Panc1 (cell line): ENCODE results near the gene TRIM27. TPM values are rescaled to one million over a fixed set of nuclear protein-coding genes. Genes with fewer than 3 reads are reported as not detected.
"Not testable (repeated sequence)": the region's sequence is repeated elsewhere in the genome, so short reads cannot be mapped to it uniquely, and the experiment has no call there.

ENCODE experiments used
- ATAC-seq: fragments of 200-7000 bp; cut with Tn5 transposase; 2 replicates; pipeline ENCODE4 v1.9.1; 2020; ENCODE audit warnings: mild to moderate bottlenecking, moderate library complexity
- BruUV-seq: library from RNA; stranded (reverse); fragments of 400-500 nt; replicated peaks from 2 replicates; lab custom pipeline; 2021; lab: Mats Ljungman, UMichigan
- CTCF ChIA-PET: fragments of 300-600 bp; sonication (Branson Sonifier 250); formaldehyde crosslinking; loops from one replicate; lab custom pipeline; 2022; ENCODE audit warnings: antibody characterized with exemption; lab: Charles Lee
- POLR2A ChIA-PET: fragments of 300-600 bp; sonication (Branson Sonifier 250); formaldehyde crosslinking; loops from one replicate; lab custom pipeline; 2022; ENCODE audit warnings: antibody characterized with exemption; lab: Charles Lee
- DNase-seq: peaks from one replicate; pipeline ENCODE4 v3.0.0-alpha.2; 2010; ENCODE audit warnings: low read depth, low spot score
- H3K27ac ChIP-seq: 2 replicates; pipeline ENCODE4 v1.5.1; 2011; ENCODE audit warnings: mild to moderate bottlenecking, low read length, inconsistent platforms
- H3K27me3 ChIP-seq: fragments of 200-500 bp; sonication (Bioruptor generic); 2 replicates; pipeline ENCODE4 v1.6.0; 2014; ENCODE audit warnings: low read length, inconsistent platforms; ENCODE audit not compliant: control insufficient read depth, insufficient read depth
- H3K36me3 ChIP-seq: fragments of 200-500 bp; sonication (Bioruptor generic); 2 replicates; pipeline ENCODE4 v1.5.1; 2014; ENCODE audit warnings: inconsistent platforms, mild to moderate bottlenecking, low read length, moderate library complexity; ENCODE audit not compliant: control insufficient read depth, insufficient read depth
- H3K4me1 ChIP-seq: 2 replicates; pipeline ENCODE4 v1.5.1; 2011; ENCODE audit warnings: inconsistent platforms, mild to moderate bottlenecking, low read length, moderate library complexity; ENCODE audit not compliant: control insufficient read depth, insufficient read depth
- H3K4me3 ChIP-seq, 2 experiments: 2 replicates each; pipeline ENCODE4 v1.5.1; 2011 to 2012; ENCODE audit warnings: low read depth in 2 of 2, low read length in 2 of 2, mild to moderate bottlenecking in 2 of 2, inconsistent platforms in 1 of 2, moderate library complexity in 1 of 2
- H3K9me3 ChIP-seq: fragments of 200-500 bp; sonication (Bioruptor generic); 2 replicates; pipeline ENCODE4 v1.5.1; 2014; ENCODE audit warnings: low read depth, mild to moderate bottlenecking, inconsistent platforms, low read length, moderate library complexity; ENCODE audit not compliant: control insufficient read depth, insufficient read depth
- POLR2AphosphoS5 ChIP-seq: IDR thresholded peaks from 2 replicates; pipeline ENCODE4 v1.6.1; 2012; ENCODE audit warnings: mild to moderate bottlenecking, low read depth, low read length, moderate library complexity
- SIN3A ChIP-seq: IDR thresholded peaks from 2 replicates; pipeline ENCODE4 v1.6.1; 2012; ENCODE audit warnings: low read depth, mild to moderate bottlenecking, low read length, moderate library complexity, borderline replicate concordance; ENCODE audit not compliant: insufficient read depth
- TCF7L2 ChIP-seq: IDR thresholded peaks from 2 replicates; pipeline ENCODE4 v1.6.1; 2011; ENCODE audit warnings: mild to moderate bottlenecking, low read depth, low read length, inconsistent platforms
- in situ Hi-C: cut with HindIII; loops from 2 replicates; pipeline ENCODE4 v1.10.0; 2016; ENCODE audit warnings: low sequenced_read_pairs, low pct_unique_long_range_greater_than_20kb
- intact Hi-C: fragments of 100-400 bp; cut with micrococcal nuclease; formaldehyde crosslinking; loops from one replicate; pipeline ENCODE4 v1.10.0; 2022; ENCODE audit not compliant: unreplicated experiment
- total RNA-seq: library from RNA; stranded (reverse); gene quantifications from one replicate; pipeline ENCODE4 v1.2.1, GENCODE V29; 2021; ENCODE audit not compliant: unreplicated experiment
- TF ChIP-seq, protein P1 (sequence below), 2 experiments: IDR thresholded peaks; 2 replicates each; pipeline ENCODE4 v1.6.1; 2011 to 2012; ENCODE audit warnings: low read depth in 2 of 2, control low read depth in 1 of 2, low read length in 1 of 2, mild to moderate bottlenecking in 1 of 2, moderate library complexity in 1 of 2; ENCODE audit not compliant: insufficient read depth in 1 of 2
- TF ChIP-seq, protein P2 (sequence below): fragments of 450-650 bp; IDR thresholded peaks from 2 replicates; pipeline ENCODE4 v1.5.1; 2017; ENCODE audit warnings: mild to moderate bottlenecking

TRIM27 gene
- total RNA-seq, 1 experiment from 2014 or later: 53.0 TPM

GRCh38 chr6:28953039-28953584 is 29.3 kb upstream of the TRIM27 start:
- ChIA-PET CTCF (no interaction called here), POLR2A (no interaction called here)
- no TSS peak for BruUV-seq
- 0 out of 2 replicates have a peak, but pooled peaks have one; percentile 12 for TF ChIP-seq SIN3A
- peak; percentile 16; the same call in 1 of the 2 replicates for TF ChIP-seq TCF7L2
- TF ChIP-seq, protein P1, sequence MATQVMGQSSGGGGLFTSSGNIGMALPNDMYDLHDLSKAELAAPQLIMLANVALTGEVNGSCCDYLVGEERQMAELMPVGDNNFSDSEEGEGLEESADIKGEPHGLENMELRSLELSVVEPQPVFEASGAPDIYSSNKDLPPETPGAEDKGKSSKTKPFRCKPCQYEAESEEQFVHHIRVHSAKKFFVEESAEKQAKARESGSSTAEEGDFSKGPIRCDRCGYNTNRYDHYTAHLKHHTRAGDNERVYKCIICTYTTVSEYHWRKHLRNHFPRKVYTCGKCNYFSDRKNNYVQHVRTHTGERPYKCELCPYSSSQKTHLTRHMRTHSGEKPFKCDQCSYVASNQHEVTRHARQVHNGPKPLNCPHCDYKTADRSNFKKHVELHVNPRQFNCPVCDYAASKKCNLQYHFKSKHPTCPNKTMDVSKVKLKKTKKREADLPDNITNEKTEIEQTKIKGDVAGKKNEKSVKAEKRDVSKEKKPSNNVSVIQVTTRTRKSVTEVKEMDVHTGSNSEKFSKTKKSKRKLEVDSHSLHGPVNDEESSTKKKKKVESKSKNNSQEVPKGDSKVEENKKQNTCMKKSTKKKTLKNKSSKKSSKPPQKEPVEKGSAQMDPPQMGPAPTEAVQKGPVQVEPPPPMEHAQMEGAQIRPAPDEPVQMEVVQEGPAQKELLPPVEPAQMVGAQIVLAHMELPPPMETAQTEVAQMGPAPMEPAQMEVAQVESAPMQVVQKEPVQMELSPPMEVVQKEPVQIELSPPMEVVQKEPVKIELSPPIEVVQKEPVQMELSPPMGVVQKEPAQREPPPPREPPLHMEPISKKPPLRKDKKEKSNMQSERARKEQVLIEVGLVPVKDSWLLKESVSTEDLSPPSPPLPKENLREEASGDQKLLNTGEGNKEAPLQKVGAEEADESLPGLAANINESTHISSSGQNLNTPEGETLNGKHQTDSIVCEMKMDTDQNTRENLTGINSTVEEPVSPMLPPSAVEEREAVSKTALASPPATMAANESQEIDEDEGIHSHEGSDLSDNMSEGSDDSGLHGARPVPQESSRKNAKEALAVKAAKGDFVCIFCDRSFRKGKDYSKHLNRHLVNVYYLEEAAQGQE (IDR thresholded peaks at IDR 0.05; ENCODE audit: insufficient read depth in 1 of 2, low read depth in 2 of 2, low read length in 1 of 2): 0 out of 4 replicates have a peak, but pooled peaks of 1 of the 2 experiments have one; percentile 30
- TF ChIP-seq, protein P2, sequence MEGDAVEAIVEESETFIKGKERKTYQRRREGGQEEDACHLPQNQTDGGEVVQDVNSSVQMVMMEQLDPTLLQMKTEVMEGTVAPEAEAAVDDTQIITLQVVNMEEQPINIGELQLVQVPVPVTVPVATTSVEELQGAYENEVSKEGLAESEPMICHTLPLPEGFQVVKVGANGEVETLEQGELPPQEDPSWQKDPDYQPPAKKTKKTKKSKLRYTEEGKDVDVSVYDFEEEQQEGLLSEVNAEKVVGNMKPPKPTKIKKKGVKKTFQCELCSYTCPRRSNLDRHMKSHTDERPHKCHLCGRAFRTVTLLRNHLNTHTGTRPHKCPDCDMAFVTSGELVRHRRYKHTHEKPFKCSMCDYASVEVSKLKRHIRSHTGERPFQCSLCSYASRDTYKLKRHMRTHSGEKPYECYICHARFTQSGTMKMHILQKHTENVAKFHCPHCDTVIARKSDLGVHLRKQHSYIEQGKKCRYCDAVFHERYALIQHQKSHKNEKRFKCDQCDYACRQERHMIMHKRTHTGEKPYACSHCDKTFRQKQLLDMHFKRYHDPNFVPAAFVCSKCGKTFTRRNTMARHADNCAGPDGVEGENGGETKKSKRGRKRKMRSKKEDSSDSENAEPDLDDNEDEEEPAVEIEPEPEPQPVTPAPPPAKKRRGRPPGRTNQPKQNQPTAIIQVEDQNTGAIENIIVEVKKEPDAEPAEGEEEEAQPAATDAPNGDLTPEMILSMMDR: no peak
- TF ChIP-seq POLR2AphosphoS5: no peak
- Histone ChIP-seq H3K4me3 (peak overlapping the region; percentile 83 to 88), H3K27me3 (no peaks in the 10 kb centered on the region), H3K4me1 (peaks cover 6% of the 10 kb centered on the region), H3K9me3 (no peaks in the 10 kb centered on the region), H3K36me3 (no peaks in the 10 kb centered on the region), H3K27ac (peak overlapping the region; percentile 67)
- in situ Hi-C loops (no loop called here), intact Hi-C loops (no loop called here)
- ATAC-seq (peak; percentile 80), DNase-seq (no peak)

DNA sequence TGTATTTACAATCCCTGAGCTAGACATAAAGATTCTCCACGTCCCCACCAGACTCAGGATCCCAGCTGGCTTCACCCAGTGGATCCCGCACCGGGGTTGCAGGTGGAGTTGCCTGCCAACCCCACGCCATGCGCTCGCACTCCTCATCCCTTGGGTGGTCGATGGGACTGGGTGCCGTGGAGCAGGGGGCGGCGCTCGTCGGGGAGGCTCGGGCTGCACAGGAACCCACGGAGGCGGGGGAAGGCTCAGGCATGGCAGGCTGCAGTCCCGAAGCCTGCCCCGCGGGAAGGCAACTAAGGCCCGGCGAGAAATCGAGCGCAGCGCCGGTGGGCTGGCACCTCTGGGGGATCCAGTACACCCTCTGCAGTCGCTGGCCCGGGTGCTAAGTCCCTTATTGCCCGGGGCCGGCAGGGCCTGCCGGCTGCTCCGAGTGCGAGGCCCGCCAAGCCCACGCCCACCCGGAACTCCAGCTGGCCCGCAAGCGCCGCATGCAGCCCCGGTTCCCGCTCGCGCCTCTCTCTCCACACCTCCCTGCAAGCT is 25.9 kb upstream of the TRIM27 start:
- BruUV-seq, CTCF ChIA-PET, in situ Hi-C loops: not testable (repeated sequence)

More for the DNA sequence above, 25.9 kb upstream of the TRIM27 start:
- intact Hi-C loops, ATAC-seq, DNase-seq, H3K27me3 ChIP-seq, H3K27ac ChIP-seq, H3K4me3 ChIP-seq, H3K36me3 ChIP-seq, H3K9me3 ChIP-seq: not testable (repeated sequence)
- POLR2A ChIA-PET: interaction anchor here (0.6 to 0.9 kb wide), 2 partner anchors 55 to 64 kb away, joined by 3 to 7 read pairs; no protein-coding TSS in a partner anchor
- peaks cover 14% of the 10 kb centered on the region for H3K4me1 ChIP-seq
